ENCODE results near the gene CKLF.

The CKLF gene

GRCh38 chr16:66519482-66520373 is 32.6 kb upstream of the CKLF start:
- DNase-seq: no peak

GRCh38 chr16:66520406-66521170 is 31.8 kb upstream of the CKLF start:
- no peak for DNase-seq

- DNase-seq: no peak
Measured at GRCh38 chr16:66521252-66521713, 31.1 kb upstream of the CKLF start.

- peak; percentile 85 for DNase-seq
Measured at GRCh38 chr16:66521951-66522771, 30.2 kb upstream of the CKLF start.

- DNase-seq: no peak
Measured at GRCh38 chr16:66522816-66523590, 29.4 kb upstream of the CKLF start.

GRCh38 chr16:66523861-66524354 is 28.5 kb upstream of the CKLF start:
- no peak for DNase-seq

- DNase-seq: no peak
Measured at GRCh38 chr16:66524601-66525164, 27.7 kb upstream of the CKLF start.

- DNase-seq: no peak
Measured at GRCh38 chr16:66525396-66526180, 26.8 kb upstream of the CKLF start.

- DNase-seq: no peak
Measured at GRCh38 chr16:66528294-66528693, 24.1 kb upstream of the CKLF start.

GRCh38 chr16:66529475-66529874 is 22.9 kb upstream of the CKLF start:
- no peak for DNase-seq

GRCh38 chr16:66534376-66534799 is 18.0 kb upstream of the CKLF start:
- DNase-seq: no peak

- DNase-seq: no peak
Measured at GRCh38 chr16:66536525-66536924, 15.9 kb upstream of the CKLF start.

GRCh38 chr16:66537236-66537635 is 15.1 kb upstream of the CKLF start:
- DNase-seq: no peak

- DNase-seq: no peak
Measured at GRCh38 chr16:66538910-66539309, 13.5 kb upstream of the CKLF start.

- DNase-seq: no peak
Measured at GRCh38 chr16:66539623-66540469, 12.5 kb upstream of the CKLF start.

- no peak for DNase-seq
Measured at GRCh38 chr16:66541388-66542355, 10.7 kb upstream of the CKLF start.

- no peak for DNase-seq
Measured at GRCh38 chr16:66542396-66542795, 10.0 kb upstream of the CKLF start.

- DNase-seq: no peak
Measured at GRCh38 chr16:66543541-66543940, 8.8 kb upstream of the CKLF start.
